Right hindlimb (tissue), 1 donor: Measurements from ENCODE around the gene PAX6.

ENCODE experiments used
- DNase-seq: peaks from one replicate; pipeline ENCODE4 v3.0.0-alpha.2; 2018

The PAX6 gene

DNA sequence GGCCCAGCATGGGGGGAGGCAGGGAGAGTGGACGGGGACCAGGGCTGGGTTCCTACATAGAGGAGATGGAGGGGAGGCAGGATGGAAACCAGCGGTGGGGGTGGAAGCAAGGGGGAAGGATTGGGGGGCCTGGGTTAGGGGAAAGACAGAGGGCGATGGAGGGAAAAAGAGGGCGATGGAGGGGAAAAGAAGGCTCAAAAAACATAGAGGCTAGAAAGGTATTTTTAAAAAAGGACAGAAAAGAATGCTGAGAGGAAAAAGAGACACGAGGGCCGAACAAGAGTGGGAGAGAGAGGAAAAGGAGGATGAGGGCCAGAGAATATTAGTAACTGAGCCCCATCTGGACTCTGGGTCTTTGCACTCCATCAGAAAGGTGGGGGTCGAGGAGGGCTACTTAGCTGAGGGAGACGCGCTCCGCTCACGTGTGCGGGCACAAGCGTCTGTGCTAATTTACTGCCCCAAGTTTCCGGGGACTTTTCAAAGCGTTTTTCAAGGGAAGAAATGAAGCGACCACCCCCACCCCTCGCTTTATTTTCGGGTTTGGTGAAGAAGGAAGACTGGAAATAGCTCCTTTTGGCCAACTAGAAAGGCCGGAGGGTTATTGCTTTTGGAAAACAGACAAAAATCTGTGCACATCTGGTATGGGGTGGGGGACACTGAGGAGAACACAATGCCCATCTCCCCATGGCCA lies 14.5 kb downstream of the PAX6 start:
- DNase-seq: no peak

DNA sequence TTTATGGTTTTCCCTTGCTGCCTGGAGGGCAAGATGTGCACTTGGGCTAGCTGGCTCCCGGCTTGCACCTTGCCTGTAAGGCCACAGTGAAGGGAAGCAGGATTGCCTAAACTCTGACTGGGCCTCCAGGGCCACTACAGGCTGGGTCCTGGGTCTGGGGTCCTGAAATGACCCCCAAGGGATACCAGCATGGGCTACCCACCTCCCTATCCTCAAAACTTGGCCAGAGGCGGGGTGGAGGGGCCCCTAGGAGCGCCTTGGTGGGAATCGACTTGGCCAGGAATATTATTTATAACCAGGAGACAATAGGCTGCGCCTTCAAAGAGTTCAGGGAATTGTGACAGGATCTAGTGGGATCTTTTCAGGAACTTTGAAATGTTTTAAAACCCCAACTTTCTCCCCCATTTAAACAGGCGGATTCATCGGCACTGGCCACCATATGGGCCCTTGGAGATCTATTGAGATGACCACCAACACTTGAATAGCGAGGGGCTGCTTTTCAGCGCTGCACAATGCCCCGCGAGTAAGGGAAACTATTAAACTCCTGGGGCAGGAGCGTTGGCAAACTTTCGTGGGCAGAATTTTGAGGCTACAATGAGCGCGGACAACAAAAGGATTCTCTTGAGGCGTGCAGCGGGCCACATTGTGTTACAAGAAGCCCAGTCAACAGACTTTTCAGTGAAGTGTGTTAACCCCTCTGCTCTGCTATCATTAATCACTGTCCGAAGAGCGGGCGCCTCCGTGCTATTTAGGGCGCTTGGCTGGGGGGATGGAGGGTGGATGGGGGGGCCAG lies 15.2 kb downstream of the PAX6 start:
- no peak for DNase-seq

DNA sequence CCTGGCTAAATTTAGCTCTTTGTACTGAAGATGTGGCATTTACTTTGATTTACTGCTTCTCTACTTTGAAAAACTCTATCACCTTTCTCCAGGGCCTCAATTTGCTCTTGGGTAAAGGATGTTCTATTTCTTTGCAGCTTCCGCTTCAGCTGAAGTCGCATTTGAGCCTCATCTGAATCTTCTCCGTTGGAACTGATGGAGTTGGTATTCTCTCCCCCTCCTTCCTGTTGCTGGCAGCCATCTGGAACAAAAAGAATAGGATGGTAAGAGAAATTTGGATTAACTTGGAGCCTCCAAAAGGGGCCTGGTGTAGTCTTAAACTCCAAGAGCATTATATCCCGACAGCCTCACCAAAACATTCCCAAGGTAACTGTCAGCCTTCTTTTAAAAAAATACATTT lies 16.6 kb downstream of the PAX6 start:
- DNase-seq: no peak

DNA sequence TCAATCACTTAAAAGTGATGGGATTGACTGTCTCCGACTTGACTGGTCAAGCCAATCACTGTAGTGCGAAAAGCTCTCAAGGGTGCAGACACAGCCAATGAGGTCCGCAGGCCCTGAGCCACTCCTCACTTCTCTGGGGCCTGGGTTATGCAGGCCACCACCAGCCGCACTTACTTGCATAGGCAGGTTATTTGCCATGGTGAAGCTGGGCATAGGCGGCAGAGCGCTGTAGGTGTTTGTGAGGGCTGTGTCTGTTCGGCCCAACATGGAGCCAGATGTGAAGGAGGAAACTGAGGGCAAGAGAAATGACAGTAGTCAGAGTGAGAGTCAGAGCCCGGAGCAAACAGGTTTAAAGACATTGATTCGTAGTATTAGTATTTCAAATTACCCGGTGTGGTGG lies 17.9 kb downstream of the PAX6 start:
- no peak for DNase-seq

DNA sequence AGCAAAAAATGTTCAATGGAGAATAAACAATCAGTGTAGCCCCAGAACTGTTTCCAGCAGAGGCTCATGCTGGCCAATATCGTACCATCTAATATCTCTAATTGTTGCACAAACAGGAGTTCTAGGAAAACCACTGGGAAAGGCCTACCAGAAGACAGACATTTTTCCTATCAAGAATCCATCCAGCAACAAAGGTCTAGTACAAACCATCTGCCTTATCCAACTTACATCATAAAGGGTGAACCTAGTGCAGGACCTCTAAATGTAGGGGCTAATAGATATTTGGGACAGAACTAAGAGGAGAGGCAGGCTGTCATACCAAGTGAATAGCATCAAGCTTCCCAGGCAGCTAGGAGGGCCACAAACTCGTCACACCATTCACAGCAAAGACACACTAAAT lies 18.7 kb downstream of the PAX6 start:
- DNase-seq: no peak

DNA sequence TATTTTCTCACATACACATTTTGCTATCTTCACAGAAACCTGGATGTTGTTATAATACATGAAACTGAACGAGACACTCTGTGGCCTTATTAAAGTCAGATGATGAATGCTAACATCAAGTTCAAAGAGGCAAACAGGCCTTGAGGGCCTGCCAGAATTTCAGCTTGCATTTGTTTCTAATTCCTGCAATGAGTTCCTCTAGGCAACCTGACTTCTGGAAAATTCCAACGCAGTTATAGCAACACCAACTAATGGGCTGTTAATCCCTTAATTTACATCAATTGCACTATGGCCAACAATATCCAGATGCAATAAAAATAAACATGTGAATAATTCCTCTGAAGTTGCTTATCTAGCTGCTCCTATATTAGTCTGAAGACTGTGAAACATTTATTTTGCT lies 19.1 kb downstream of the PAX6 start:
- DNase-seq: no peak

DNA sequence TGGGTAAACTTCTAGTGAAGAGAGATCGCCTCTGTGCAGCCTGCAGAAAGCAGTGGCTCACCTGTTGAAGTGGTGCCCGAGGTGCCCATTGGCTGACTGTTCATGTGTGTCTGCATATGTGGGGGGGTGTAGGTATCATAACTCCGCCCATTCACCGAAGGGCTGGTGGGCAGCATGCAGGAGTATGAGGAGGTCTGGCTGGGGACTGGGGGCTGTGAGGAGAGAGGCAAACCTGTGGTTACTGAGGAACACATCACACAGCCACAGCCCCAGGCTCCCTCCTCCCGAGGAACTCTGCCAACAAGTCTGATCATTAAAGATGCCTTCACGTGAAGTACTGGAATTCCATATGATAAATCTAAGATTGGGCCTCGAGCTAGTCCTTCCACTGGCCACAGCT lies 20.5 kb downstream of the PAX6 start:
- no peak for DNase-seq

DNA sequence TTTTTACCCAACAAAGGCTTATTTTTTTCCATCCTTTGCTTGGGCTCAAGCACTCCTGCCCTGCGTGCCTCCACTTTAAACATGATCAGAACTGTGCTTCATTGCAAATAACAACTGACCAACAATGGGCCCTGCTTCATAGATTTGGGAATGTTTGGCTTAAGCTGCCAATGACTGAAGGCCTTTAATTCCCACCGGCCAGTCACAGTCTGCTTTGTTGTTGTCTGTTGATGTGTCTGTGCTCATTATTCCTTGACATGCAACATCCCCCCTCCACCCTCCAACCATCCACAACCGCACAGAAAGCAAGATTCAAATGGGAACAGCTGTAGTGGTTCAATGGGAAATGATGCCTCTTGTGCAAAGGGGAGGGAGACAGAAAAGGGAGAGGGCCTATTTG lies 23.0 kb downstream of the PAX6 start:
- DNase-seq: no peak

DNA sequence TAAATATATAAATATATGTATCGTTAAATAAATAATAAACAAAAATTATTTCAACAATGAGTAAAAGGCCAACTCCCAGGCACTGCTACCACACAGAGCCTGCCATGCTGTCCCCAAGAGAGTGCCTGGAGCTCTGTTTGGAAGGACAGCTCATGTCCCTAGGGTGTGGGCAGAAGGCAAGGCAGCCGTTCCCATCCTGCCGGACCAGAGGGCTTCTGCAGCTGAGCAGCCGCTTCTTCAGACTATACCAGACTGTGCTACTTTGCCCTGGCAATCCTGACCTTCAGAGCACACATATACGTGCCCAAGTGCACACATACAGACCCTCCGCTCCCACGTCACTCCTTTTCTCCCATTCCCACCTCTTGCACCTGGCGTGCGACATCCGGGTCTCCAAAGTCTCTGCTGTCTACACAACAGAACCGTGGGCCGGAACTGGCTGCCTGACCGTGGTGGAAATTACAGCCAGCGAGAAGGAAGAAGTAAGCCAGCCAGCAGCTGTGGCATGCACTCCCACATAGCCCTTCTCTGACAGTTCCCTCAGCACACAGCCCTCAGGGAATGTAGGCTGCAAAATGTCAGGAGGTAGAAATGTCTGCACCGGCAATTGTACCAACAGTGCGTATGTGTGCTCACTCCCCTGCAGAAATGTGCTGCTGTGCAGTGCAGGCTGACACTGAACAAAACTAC lies 24.0 kb downstream of the PAX6 start:
- no peak for DNase-seq

DNA sequence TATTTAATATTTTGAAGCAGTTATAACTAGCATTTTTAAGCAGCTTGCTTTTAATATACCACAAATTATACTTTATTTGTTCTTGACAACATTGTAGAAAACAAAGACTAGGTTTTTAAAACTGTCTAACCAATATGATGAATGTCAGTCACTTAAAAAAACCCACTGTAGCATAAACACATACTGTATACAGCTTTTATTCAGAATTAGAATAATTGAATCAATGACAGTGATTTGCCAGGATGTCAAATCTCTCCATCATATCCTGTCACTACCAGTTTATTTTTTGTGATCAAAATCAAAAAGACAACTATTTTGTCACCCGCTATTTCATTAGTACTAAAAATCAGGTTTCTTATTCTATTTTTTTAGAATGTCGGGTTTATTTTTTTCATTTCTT lies 26.5 kb downstream of the PAX6 start:
- DNase-seq: no peak

DNA sequence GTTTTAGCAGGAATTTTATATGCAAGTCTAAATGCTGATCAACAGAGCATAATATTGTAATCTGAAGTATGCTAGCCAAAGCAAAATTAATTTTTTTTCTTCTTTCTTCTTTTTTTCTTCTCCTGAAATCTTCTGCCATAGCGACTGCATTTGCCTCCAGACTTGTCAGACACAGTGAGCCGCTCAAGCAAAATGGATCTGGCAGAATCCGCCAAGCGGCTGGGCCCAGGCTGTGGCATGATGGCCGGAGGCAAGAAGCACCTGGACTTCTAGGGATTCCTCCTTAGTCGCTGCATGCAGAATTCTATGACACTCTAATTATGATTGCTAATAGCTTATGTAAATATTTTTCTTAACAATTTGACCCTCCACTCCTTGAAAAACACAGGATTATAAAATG lies 27.9 kb downstream of the PAX6 start:
- no peak for DNase-seq

DNA sequence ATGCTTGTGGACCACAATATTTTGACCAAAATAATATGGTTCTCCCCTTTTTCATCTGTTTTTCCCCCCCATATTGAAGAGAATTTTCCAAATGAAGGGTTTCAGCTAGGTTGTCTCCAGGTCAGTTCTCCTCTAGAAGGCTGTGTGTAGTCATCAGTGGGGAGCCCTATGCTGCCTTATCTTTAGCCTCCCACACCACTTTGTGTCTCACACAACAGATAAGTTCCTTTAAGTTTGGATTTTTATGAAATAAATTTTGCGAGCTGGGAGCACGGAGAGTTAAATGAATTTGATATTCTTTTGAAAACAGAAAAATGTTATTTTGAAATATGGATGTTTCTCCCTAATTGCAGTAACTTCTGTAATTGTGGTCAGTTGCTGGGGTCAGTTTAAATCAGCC lies 28.9 kb downstream of the PAX6 start:
- no peak for DNase-seq

DNA sequence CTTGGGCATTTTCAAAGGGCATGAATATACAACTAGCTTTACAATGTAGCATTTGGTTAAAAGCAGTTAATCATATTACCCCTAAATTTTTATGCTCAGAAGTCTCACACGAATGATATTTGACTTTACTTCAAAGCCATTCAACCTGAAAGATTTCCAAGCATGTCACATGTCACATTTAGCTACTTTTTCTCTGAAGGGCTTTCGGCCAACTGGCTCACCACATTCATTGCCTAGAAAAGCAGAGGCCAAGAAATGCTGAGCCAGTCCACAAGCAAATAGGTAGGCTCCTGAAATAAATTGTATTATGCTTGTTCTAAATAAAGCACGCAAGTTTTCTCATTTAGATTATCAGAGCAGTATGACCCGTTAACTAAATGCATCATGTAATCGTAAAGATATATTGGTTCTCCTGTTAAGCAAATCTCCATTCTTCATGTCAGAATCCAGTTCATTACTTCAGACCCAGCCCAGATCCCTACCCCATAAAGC lies 30.6 kb downstream of the PAX6 start:
- DNase-seq: no peak

DNA sequence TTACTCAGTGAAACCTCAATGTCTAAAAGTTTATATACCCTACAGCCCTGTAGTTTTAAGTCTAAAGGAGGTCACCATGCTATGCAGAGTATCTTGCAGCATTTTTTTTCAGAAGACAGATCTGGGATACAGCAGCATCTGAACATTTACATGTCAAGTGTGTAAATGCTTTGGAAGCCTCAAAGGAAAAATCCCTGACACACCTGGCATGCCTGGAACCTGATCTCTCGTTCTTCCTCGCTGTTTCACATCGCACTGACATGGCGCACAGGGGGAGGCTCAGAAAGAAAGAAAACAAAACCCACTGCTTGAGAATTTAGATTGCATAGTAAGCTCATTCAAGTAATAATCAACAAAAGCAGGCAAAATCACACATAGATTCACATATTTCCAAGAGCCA lies 31.0 kb downstream of the PAX6 start:
- DNase-seq: no peak

DNA sequence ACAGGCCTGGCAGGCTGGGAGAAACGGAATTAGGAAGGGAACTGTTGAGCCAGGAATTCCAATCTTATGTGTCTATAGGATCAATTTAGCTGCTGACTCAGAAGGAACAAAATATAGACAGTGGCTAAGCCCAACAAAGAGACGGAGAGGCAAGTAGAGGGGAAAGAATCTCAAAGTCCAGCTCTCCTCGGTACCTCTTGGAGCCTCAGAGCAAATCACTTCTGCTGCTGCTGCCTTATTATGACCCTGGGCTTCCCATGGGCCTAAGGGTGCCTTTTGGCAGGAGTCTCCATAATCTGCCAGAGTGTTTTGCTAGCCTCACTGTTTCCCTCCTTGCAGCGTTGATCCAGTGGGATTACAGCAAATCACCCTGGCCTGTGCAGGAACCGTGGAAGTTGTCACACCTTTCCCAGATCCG lies 31.7 kb downstream of the PAX6 start:
- DNase-seq: peak; percentile 34

DNA sequence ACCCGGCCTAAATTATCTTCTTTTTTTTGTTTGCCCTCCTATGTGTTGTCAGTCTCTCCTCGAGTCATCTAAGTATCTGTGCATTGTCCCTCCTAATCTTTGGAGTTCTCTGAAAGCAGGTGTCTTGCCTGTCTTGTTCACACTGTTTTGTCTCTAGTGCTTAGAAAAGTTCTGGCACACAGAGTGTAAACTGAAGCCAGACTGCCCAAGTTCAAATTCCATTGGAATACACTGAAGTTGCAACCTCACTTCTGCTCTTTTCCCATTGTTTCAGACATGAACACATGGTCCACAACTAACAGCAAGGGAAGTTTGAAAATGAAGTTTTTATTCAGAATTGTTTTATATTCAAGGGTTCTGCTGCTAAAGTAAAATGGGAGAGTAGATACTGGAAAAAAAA lies 38.7 kb downstream of the PAX6 start:
- no peak for DNase-seq

DNA sequence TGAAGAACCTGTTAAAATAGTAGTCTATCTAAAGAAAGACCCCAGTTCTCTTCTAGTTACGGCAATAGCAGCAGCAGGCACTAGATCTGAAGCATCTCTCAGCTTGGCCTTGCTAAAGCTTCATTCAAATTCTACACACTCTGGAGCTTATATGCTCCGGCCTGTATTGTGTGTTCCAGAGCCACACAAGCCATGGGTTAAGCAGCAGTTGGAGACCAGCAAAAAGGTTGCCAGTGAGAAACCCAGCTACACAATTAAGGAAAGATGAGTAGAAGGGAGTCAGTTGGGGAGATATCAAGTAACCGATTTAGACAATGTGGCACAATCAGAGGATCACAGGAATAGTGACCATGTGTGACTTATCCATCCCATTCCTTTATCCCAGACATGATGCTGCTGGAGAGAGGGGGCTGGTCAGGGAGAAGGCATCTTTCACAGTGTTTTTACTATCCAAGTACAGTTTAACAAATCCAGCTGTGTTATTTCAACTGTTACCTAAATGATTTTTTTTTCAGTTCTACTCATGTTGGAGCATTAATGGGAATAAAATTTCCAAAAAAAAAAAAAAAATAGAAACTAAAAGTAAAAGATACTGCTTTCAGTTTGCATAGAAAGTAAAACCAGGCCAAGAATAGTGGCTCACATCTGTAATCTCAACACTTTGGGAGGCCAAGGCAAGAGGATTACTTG lies 41.0 kb downstream of the PAX6 start:
- DNase-seq: no peak

DNA sequence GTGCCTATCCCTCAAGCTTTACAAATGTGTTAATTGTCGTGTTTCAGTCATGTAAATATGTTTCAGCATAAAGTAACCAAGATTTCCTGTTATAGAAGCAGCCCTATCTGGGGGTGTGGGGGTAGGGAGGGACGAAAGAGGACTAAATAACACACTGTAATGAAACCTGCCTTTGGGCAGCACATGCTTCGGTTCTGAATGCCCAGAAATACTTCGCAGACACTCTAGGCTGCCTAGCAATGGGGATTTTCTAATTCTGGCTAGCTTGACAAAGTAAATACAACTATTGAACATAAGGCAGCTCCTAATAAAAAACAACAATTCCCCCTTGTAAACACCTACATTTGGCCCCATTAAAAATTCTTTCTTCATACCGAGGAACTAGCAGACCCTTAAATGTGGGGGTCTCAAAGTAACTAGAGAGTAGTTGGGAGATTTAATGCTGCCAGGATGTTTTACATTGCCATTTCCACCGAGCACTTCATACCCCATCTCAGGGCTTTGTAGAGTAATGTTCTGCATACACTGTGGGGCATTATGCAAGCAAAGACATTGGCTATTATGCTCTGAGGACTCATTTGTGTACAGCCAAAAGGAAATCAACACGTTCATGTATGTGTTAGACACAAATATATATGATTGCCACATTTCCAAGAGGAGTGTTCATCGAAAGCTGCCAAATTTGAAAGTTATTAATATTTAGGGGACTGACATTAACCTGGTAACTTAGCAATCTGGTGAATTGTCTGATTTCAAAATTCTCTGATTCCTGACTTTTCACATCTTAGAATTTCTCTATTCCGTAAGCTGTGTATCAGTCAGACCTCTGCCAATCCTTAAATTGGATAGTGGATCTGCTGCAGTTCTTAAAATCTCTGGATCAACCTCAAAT lies 42.1 kb downstream of the PAX6 start:
- no peak for DNase-seq

DNA sequence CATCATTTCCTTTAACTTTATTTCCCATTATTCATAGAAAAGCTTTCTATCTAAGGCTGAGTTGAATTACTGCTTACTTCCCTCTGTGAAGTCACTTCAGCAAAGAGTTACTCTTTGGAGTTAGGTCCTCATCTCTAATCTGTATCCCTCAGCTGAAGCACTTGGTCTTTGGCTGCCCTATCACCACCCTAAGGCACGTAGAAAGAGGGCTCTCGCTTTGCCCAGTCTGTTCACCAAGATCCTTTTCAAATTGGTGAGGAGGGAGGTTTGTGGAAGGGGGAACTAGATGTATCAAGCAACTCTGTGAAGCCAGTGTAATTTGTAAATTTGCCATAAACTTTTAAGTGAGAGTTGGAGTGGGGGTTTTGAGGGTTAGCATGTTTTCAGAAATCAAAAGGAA lies 43.4 kb downstream of the PAX6 start:
- no peak for DNase-seq

DNA sequence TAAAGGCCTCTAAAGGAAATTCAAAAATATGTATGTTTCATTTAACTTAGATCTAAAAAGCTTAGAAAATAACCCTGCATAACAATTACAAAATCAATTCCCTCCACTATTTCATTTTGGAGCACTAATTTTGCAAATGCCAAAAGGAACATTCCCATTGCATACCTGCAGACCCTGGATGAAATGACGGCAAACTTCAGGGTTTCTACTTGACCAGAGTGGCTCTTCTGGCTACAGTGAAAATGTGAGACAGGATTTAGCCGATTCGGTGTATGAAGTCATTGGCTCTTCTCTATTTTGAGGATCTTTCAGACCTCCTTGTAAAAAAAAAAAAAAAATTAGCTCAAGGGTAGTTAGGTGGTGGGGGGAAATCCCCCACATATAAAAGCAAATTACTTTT lies 44.1 kb downstream of the PAX6 start:
- no peak for DNase-seq

DNA sequence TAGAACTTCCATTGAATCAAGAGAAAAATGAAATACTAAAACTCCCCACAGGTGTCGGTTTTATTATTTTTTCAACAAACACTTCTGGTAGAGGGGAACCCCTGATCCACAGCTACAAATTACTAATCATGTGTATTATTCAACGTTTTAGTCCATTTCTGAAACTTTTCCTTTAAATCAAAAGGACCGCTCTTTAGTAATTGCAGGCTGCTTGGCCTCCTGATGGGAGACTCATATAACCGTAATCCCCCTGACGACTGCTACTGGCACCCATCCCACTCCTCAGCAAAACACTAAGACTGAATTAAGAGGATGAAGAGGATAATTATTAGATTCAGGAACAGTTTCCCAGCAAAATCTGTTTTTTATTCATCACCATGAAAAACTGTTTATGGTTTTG lies 46.4 kb downstream of the PAX6 start:
- no peak for DNase-seq

DNA sequence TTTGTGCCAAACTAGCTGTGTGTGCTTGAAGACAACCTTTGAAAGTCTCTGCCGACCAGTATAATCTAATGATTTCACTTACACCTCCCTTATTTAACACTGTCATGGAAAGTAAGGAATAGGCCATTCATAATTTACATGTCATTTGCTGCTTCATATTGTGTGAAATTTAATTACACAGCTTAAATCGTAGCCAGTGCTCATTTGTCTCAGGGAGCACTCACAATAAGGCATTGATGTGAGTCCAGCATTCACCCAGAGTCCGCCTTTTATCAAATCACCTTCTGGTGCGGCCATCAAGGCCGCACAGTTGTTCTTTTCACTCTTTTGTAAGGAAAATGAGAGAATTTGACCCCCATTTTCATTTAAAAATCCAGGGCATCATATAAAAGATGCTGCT lies 46.9 kb downstream of the PAX6 start:
- no peak for DNase-seq
